Measurements from ENCODE around the gene SYT17.

SYT17 gene

DNA sequence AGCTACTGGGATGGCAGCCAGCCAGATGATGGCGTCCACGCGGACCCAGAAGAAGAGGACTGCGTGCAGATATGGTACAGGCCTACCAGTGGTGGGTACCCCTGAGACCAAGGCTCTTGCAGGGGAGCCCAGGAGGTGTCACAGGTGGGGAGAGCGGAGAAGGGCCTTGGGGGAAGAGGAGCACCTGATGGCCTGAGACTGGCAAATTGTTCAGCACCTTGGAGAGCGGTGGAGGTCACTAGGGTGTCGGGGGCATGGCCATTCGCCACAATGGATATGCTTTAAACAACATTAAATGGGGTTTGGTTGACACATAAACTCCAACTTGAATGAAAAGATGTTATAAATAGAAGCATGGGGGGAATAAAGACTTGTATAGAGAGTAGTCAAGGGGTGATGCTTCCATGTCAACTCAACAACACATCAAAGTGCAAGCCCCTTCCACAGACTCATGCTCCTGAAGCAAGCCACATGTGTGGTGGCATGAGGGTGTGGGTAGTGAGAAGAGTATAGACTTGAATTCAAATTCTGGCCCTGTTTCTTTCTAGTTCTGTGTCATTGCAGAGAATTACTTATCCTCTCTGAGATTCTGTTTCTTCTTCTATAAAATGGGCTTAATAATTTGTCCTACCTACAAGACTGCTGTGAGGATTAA lies 139.7 kb downstream of the SYT17 start:
- DNase-seq = no peak

DNA sequence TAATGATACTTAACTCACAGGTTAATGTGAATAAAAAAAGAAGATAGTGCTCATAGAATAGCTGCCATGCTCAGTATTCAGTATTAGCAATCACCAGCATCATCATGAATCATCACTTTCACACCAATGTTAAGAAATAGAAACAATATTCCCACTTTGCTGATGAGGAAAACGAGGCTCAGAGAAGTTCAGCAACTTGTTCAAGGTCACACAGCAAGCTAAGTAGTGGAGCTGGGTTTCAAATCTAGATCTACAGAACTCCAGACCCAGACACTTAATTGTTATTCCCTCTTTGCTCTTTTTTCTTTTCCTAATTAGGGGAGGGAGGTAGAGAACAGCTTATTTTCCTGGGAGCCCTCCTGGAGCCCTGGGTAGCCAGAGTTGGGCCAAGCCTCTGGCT lies 140.4 kb downstream of the SYT17 start:
- DNase-seq = no peak

DNA sequence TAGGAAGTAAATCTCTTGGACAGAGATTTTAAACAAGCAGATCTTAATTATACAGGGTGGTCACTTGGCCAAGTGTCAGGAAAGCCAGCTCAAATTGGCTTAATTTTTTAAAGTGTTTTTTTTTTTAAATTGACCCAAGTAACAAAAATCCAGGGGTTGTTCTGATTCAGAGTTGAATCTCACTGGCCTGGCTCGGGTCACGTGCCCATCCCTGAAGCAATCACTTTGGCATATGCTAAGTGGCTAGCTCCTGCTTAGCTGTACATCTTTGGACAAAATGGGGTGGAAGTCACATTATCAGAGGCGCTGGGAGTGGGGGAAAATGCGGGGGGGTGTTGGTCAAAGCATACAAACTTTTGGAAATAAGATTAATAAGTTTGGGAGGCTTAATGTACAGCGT lies 141.1 kb downstream of the SYT17 start:
- DNase-seq = no peak

DNA sequence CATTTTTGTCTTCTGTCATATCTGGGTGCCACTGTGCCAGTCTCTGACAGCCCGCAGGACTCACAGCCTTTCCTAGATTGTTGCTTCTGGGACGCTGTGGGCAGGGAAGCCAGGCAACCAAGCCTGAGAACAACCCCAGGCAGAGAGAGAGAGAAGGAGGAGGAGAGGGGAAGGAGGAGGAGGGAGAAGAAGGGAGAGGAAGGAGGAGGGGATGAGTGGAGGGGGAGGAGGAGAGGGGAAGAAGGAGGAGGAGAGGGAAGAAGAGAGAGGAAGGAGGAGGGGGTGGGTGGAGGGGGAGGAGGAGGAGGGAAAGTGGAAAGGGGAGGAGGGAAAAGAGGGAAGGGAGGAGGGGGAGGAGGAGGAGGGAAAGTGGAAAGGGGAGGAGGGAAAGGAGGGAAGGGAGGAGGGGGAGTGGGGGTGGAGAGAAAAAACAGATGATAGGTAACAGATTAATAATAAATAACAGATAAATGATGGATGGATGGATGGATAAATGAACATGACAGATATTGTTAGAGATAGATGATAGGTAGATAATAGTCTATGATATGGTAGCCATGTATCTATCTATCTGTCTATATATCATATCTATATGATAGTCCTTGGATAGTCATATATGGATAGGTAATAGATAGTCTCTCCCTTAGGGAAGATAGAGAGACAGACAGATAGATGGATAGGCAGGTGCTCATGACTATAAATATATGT lies 146.8 kb downstream of the SYT17 start:
- DNase-seq = no peak

DNA sequence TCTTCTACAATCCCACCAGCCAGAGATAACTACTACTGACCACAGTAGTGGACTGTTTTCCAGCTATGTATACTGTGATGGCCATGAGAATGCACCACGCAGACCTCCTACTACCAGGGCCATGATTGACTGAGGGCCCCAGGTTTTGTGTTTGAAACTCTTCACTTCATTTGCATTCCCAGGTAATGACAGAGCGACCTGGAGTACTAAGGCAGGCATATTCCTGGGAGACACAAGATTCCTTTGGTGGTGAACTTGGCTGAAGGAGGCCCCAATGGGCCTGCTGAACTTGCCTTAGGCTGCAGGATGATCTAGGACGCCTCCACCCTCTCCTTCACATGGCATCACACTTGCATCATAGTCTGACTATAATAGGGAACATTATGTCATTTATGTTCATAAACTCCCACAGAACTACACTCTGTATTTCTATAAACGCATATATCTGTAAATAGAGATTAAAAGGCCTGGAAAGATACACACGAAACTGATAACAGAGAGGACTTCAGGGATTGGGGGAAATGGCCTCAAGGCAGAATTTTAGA lies 147.9 kb downstream of the SYT17 start:
- DNase-seq = no peak

DNA sequence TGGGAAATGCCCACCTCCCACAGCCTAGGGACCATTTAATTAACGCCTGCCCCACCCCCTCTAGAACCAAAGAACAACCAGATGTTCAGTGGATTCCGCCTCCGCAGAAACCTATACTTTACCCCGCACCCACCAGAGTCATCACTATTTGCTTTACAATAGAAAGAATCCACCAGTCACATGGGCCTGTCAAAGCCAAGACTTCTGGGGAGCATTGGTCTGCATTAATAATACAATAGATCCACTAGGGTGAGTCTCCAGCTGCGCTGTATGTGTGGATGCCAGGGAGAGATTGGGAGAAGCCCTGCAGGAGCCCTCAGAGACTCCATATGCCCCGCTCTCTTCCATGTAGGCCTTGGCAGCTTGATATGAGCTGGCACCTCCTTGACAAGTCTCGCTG lies 148.8 kb downstream of the SYT17 start:
- no peak for DNase-seq

All from NCI-H1092 (cell line).